LHCN-M2 (cell line): ENCODE results near the gene SUN5. TPM values are rescaled to one million over a fixed set of nuclear protein-coding genes. Genes with fewer than 3 reads are reported as not detected.
"Not testable (repeated sequence)": the region's sequence is repeated elsewhere in the genome, so short reads cannot be mapped to it uniquely, and the experiment has no call there.

Experiments
- DNase-seq: peaks from one replicate; pipeline ENCODE4 v3.0.0-alpha.2; 2012; ENCODE audit warnings: low read depth
- polyA plus RNA-seq: library from polyadenylated mRNA; unstranded; fragments of >200 nt; gene quantifications from one replicate; pipeline ENCODE4 v1.2.1, GENCODE V29; 2012; ENCODE audit warnings: missing spikeins
- total RNA-seq: library from RNA; depleted of rRNA; stranded (reverse); fragments of >200 nt; gene quantifications from 2 replicates; pipeline ENCODE4 v1.2.3, GENCODE V29; 2014; rRNA removed

SUN5 gene, protein sequence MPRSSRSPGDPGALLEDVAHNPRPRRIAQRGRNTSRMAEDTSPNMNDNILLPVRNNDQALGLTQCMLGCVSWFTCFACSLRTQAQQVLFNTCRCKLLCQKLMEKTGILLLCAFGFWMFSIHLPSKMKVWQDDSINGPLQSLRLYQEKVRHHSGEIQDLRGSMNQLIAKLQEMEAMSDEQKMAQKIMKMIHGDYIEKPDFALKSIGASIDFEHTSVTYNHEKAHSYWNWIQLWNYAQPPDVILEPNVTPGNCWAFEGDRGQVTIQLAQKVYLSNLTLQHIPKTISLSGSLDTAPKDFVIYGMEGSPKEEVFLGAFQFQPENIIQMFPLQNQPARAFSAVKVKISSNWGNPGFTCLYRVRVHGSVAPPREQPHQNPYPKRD
- not detected in 2 replicates for total RNA-seq
- not detected for polyA plus RNA-seq

DNA sequence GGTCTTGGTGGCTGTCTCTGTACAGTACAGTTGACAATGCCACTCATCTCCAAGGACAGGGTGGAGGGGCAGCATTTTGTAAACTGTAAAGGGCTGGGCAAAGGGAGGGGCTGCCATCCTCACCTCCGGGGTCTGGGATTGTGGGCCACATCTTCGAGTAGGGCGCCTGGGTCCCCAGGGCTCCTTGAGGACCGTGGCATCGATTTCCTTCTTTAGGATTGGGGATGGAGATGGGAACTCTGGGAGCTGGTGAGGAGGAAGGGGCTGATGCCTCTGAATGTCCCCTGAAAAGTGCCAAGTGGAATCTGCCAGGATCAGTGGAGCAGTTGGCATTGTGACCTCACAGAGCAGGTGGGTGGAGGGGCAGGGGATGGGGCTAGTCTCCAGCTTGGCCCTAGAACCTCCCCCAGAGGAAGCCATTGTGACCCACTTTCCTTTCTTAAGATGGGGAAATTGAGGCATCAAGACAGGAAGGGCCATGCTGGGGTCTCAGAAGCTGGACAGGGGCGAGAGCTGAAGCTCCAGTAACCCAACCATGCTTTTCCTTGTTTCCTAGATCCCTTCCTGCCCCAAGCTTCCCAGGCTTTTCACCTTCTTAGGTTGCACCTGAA, at the start of gene SUN5:
Gene SUN5, minus strand, starts transcription at position 293 of the 611 bp plus-strand sequence. Its CDS starts 93 bp downstream, at position 200.
- no peak for DNase-seq

DNA sequence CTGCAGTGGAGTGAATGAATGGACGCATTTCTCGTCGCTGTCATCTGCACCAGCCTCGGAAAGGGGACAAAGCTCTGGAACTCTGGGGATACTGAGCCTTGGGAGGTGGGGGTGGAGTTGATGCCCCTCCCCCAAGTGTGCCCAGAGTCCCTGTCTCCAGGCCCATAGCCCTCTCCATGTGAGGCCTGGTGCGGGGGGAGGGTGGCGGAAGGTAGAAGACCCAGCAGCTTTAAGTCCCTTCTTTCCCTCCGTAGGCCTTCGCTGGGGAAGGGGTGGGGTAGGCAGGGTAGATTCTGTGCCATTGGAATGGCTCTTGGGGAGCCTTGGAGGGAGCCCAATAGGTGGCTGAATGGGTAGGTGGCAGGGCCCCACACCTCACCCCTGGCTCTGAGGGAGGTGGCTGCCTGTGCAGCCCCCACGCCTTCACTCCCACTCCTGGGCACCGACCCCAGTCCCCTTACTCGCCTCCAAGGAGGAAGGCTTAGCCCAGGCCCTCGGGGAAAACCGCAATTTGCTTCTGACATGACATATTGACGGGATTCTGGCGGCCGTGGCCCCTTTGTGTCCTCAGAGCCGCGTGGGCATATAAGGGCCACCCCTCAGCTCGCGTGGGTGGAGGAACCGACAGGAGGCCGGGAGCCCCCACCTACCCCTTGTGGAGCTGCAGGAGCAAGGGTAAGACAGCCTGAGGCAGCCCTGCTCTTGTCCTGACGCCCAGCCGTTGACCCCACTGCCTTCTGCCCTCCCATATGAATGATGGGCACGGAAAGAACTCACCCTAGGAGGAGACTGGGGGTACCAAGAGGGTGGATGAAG, 49.3 kb upstream of the SUN5 start, which contains the start of gene BPIFB3:
Gene BPIFB3, plus strand, starts transcription at position 613 of the 816 bp plus-strand sequence. CDS start 1,533 bp downstream, outside the sequence.
- DNase-seq = no peak

DNA sequence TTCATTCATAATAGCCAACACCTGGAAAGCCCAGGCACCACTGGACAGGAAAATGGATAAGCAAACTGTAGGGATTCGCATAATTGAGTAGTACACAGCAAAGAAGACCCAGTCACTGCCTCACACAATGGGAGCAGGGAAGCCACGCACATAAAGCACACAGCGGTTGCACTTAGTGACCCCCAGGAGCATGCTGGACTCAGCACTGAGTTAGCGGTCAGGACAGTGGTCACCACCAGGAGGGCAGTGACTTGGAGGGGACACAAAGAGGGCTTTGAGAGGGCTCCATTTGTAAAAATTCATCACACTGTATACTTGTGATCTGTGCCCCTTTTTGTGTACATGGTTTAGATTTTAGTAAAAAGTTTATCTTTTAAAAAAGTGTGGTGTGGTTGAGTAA, 47.1 kb upstream of the SUN5 start:
- DNase-seq = no peak

DNA sequence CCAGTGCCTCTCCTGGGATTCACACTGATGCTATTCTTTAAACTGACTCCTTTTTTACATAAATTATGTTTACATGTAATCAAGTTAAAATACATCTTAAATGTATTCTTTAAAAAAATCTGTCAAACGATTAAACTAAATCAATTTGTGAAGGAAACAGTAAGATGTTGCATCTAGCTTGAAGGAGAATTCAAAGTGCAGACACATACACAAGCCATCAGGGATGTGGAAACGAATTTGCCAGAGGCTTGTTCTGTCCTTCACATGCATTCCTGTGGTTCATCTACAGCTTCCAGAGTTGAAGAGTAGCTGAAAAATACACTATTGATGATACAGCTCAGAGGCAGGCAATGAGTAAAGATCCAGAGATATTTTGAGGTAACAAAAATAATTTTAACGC, 42.2 kb upstream of the SUN5 start:
- DNase-seq = no peak

DNA sequence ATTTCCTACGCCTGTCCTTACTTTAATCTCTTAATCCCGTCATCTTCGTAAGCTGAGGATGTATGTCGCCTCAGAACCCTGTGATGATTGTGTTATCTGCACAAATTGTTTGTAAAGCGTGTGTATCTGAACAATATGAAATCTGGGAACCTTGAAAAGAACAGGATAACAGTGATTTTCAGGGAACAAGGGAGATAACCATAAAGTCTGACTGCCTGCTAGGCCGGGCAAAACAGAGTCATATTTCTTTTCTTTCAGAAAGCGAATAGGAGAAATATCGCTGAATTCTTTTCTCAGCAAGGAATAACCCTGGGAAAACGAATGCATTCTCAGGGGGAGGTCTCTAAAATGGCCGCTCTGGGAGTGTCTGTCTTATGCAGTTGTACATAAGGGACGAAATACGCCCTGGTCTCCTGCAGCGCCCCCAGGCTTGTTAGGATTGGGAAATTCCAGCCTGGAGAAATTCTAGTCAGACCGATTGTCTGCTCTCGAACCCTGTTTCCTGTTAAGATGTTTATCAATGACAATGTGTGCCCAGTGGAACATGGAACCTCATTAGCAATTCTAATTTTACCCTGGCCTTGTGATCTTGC, 41.0 kb upstream of the SUN5 start:
- not testable (repeated sequence) for DNase-seq

DNA sequence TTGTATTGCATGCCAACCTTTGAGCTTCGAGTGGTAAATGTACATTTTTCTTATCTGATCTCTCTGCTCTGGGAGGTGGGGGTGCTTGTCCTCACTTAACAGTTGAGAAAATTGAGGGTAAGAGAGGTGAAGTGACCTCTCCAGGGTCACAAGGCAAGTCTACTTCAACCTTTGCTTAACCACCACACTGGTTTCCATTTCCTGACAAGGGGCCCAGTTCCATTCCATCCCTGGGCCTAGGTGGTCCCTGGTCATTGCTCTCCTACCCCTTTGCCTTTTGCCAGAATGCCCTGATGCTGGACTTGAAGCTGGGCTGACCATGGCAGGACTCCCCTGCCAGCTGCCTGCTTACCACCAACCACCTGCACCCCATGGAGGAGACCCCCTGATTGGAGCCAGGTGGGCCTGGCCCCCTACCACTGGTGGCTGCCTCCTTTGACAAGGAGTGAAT, 39.5 kb upstream of the SUN5 start:
- DNase-seq = no peak

DNA sequence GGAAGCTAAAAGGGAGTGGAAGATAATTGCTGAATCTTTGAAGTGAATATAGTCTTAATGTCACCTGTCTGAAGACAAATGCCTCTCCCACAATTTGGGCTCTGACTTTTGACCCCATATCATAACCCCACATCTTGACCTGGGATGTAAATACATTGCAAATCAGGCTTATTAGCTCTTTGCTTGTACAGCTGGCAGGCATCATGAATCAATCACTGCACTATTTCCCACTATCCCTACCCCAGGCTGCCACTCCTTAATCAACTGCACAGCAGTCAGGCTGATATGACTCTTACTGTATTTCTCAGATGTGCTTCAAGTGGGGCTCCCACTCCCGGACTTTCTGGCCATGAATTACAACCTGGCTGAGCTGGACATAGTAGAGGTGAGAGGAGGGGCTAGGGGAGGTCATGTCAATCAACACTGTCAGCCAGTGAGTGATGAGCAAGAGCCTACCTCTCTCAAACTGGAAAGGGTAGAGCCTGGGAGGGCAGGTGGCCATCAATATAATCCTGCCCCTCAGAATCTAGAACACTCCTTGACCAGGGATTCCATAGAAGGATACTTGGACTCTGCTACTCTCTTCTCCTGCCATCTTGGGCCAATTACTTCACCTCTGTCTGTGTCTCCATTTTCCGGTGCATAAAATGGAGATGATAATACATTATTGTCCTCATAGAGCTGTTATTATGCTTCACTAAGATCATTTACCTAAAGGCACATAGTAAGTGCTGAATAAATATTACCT, 38.9 kb upstream of the SUN5 start:
- DNase-seq = no peak

DNA sequence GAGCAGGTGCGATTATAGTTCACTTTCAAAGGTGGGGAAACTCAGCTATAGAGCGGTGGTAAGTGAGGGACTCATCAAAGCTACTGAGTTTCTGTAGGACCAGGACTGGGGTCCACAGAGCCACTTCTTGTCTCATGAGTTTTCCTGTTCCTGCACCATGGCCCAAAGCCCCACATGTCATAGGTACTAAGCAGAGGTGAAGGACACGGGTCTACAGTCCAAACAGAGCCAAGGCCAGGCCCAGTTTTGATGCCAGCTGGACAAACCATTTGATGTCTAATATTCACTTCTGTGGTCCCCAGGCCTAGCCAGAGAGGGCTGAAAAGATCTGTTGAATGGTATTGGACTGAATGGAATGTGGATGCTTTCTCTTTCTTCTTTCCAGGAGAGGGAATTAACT, 38.2 kb upstream of the SUN5 start:
- DNase-seq = no peak

DNA sequence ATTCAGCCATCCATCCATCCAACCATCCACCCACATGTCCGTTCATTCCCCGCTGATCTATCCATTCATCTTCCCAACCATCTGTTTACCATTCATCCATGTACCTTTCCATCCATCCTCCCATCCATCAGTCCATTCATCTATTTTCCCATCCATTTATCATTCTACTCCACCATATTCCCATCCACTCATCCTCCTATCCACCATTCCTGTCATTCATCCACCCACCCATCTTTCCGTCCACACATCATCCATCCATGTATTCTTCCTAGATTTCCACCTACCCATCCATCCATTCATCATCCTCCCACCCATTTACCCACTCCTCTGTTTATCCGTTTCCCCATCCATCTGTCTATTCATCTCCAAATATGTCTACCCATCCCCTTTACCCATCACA, 34.0 kb upstream of the SUN5 start:
- no peak for DNase-seq

DNA sequence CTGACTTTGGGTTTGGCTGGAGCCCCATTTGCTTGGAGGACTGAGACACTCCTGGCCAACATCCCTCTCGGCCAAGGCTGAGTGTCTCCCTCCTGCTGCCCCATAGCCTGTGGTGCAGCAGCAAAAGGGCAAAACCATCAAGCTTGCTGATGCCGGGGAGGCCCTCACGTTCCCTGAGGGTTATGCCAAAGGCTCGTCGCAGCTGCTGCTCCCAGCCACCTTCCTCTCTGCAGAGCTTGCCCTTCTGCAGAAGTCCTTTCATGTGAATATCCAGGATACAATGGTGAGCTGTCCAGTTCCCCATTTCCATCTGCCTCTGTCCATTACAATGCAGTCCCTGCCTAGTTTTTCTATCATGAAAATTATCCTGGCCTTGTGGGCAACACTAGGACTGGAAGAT, 33.2 kb upstream of the SUN5 start:
- no peak for DNase-seq

DNA sequence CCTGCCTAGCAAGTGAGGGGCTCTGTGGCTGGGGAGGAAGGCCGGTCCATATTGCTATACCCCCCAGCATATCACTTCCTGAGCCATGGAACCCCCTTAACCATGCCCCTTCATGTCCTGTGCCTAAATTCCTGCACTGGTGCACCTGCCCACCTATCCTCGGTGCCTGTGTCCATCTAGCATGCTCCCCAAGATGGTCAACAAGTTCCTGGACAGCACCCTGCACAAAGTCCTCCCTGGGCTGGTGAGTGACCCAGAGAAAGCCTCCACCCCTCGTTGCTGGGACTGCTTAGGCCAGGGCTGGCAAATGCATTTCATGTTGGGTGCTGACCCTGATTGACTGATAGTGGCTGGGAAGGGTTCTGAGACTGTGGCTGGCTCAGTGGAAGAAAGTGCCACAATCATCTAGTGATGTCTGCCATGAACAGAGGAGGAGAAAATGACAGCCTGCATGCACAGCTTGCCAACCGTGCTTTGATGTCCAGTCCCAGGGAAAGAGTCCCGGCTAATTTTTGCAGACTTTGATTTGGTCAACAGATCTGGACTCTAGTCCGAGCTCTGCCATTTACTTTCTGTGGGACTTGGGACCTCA, 30.8 kb upstream of the SUN5 start:
- no peak for DNase-seq

DNA sequence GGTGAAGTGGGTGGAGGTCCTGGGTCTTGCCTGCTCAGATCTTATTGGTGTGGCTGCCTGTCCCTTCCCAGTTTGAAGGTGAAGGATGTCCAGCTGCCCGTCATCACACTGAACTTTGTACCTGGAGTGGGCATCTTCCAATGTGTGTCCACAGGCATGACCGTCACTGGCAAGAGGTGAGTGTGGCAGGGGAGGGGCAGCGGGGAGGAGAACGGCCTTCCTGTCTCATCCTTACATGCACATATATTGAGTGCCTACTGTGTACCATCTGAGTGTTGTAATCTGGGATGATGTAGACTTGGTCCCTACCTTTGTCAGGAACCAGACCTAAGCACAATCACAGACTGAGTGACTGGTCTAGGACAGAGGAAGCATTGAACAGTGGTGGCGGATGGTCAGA, 29.9 kb upstream of the SUN5 start:
- DNase-seq = no peak

DNA sequence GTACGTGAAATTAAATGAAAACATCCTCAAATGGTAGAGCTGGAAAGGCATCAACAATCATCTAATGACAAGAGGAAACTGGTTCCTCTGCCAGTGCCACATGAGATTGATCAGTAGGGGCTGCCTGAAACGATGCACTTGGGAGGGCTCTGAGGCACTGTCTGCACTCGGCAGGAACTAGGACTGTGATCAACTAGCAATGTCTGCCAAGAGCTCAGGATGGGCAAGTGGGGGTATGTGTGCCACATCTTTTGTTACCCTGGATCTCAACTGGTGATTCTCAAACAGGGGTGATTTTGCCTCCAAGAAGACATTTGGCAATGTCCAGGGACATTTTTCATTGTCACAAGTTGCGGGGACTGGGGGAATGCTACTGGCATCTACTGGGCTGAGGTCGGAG, 29.1 kb upstream of the SUN5 start:
- DNase-seq = no peak

DNA sequence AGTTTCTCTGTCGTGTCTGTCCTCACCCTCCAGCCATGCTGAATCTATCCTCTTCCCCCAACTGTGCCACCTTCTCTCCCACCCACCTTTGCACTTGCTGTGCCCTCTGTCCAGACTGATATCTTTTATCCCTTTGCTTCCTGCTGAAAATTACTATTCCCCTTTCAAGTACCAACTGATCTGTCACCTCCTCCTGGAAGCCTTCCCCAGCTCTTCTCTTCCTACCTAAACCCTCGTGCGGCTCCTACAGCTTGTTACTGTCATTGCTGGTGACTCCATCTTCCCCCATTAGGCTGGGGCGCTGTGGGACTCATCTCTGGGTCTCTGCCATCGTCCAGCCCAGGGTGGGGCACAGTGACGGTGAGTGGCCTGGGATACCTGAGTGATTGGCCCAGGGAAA, 28.3 kb upstream of the SUN5 start:
- no peak for DNase-seq

DNA sequence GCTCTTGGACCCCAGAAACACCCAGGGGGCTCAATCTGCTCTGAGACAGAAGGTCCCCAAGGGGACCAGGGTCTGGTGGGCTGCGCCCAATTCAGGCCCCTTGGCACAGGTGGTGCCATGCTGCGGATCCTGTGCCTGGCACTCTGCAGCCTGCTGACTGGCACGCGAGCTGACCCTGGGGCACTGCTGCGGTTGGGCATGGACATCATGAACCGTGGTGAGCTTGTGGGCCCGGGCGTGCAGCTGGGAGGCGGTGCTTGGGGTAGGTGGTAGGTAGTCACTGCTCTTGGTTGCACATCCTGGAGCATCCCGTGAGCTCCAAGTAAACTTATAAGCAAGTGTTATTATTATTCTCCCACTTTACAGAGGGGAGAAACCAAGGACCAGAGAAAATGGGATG, 27.3 kb upstream of the SUN5 start, which contains the start of gene BPIFB6:
Gene BPIFB6, plus strand, starts transcription at position 118 of the 400 bp plus-strand sequence. Its CDS starts 0 bp downstream, at position 118.
- no peak for DNase-seq

DNA sequence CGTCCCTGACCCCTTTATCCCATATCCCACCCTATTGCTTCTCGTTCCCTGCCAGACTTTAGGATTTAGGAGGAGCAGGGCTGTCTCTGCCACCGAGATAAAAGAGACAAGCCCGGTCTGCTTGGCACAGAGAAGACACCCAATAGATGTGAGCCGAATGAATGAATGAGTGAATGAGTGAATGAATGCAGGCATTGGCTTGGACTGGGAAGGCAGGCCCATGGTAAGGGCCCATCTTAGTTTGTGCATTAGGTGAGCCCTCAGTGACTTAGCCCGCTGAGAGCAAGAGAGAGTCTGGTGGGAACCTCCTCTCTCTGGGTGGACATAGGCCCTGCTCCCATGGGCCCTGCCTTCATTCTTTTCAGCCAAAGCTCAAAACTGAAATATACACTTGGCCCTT, 26.3 kb upstream of the SUN5 start:
- no peak for DNase-seq

DNA sequence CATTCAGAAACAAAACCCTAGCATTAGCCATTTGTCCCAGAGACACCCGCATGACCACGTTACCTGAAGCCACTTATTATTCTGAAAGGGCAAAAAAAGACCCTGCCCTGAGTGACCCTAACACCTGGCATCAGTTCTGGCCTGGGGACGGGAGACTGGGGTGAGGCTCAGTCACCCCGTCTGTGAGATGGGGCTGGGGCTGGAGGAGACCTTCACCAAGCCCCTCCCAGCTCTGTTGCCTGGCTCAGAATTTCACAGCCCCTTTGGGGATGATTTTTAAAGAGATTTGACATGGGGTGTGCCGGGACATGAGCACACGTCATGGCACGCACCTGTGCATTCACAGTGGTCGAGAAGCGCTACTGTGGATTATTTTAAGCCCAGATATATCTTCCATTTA, 25.8 kb upstream of the SUN5 start:
- no peak for DNase-seq

DNA sequence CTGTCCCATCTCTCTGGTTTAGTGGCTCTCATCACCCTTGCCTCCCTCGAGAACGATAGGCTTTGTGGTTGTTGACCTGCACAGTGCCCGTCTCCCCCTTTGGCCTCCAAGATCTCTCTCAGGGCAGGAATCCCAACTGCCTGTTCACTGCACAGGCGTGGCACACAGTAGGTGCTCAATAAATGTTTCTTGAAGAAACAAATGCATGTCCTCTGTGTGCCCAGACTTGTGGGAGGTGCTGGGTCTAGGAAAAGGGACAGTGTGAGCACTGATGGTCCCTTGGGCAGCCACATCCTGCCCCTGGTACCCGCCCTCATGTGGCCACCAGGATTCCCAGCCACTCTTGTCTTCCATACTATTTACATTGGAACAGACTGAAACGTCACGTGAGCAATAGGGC, 24.6 kb upstream of the SUN5 start:
- no peak for DNase-seq

DNA sequence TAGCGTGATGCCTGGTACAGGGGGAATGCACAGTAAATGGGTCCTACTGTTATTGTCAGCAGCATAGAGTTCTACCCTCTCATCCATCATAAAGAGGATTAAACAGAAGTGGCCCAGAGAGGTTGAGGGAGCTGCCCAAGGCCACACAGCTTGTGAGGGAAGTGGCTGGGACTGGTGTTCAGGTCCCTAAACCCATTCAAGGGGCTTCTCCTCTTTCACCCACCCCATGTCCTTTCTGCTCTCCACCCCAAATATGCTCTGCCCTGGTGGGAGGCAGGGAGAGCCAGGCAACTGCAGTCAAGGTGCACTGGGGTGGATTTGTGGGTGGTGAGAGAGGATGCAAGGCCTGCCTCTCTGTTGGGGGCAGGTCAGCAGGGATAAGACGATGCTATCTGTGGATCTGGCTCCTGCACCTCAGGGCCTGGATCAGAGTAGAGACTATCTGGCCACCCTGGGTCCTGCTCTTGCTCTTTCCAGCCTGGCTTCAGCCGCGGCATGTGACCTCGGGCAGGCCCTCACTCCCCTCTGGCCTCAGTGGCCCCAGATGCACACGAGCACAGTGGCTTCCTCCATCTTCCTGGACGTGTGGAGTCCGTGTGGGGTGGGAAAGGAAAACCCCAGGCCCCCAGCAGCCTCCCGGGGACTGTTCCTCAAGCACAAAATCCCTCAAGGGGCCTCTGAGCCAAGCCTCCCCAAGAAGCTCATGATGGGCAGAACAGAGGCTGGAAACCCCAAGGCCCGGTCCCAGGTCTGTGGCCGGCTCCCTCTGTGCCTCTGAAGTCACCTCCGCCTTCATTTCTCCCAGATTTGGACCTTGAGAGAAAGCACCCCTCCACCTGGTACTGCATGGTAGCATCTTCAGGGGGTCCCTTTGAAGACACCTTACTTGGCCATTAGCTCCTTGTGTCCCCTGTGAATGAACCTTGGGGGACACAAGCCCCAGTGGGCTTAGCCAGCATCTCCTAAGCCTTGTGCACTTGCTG, 23.8 kb upstream of the SUN5 start:
- DNase-seq = no peak
